Activated CD4-positive, CD25-positive, alpha-beta regulatory T cell treated with anti-CD3 and anti-CD28 coated beads, Interleukin-2, amount 50 U/mL, for 72 hours (primary cell): ENCODE data around the gene PDE6C.

Experiments used
- DNase-seq: peaks from one replicate; pipeline ENCODE4 v3.0.0; 2021

Gene PDE6C

GRCh38 chr10:93710333-93710909 is 98.1 kb downstream of the PDE6C start:
- no peak for DNase-seq

GRCh38 chr10:93711891-93712290 is 99.6 kb downstream of the PDE6C start:
- DNase-seq = no peak

- no peak for DNase-seq
Measured at GRCh38 chr10:93712593-93712992, 100.3 kb downstream of the PDE6C start.

GRCh38 chr10:93715345-93715744 is 103.0 kb downstream of the PDE6C start:
- no peak for DNase-seq
